ENCODE results near the gene SRSF3. TPM values are rescaled to one million over a fixed set of nuclear protein-coding genes. Genes with fewer than 3 reads are reported as not detected.
"Not testable (repeated sequence)": the region's sequence is repeated elsewhere in the genome, so short reads cannot be mapped to it uniquely, and the experiment has no call there.

Gene SRSF3
- total RNA-seq, 2 donors from 2014 or later: 252 to 372 TPM

- no peaks in the 10 kb centered on the region for H3K4me1 ChIP-seq
- DNase-seq: no peak
- no peak overlapping the region for H3K27ac ChIP-seq
- H3K27me3 ChIP-seq: no peaks in the 10 kb centered on the region
- no peak overlapping the region for H3K4me3 ChIP-seq
- no peaks in the 10 kb centered on the region for H3K36me3 ChIP-seq
- H3K9ac ChIP-seq (ENCODE audit: low read depth in 2 of 2, low read length in 2 of 2): peak overlapping the region in 1 of 2 donors; percentile 28
- intact Hi-C loops (cut with DNase I): no loop called here
- no peak for TF ChIP-seq CTCF (IDR thresholded peaks at IDR 0.05)
- no peaks in the 10 kb centered on the region for H3K9me3 ChIP-seq
These were observed 13.7 kb downstream of the SRSF3 start for GRCh38 chr6:36607683-36608386.

- peak overlapping the region; percentile 4 for H3K27ac ChIP-seq
- H3K9me3 ChIP-seq: no peaks in the 10 kb centered on the region
- DNase-seq: no peak
- intact Hi-C loops (cut with DNase I): no loop called here
- no peak overlapping the region for H3K4me3 ChIP-seq
- no peaks in the 10 kb centered on the region for H3K4me1 ChIP-seq
- H3K27me3 ChIP-seq: no peaks in the 10 kb centered on the region
- peak overlapping the region in 1 of 2 donors; percentile 27 for H3K9ac ChIP-seq (ENCODE audit: low read depth in 2 of 2, low read length in 2 of 2)
- H3K36me3 ChIP-seq: no peaks in the 10 kb centered on the region
- no peak for TF ChIP-seq CTCF (IDR thresholded peaks at IDR 0.05)
These were observed 14.8 kb downstream of the SRSF3 start for GRCh38 chr6:36608788-36609563.

- no peaks in the 10 kb centered on the region for H3K9me3 ChIP-seq
- H3K9ac ChIP-seq (ENCODE audit: low read depth in 2 of 2, low read length in 2 of 2): peak overlapping the region in 1 of 2 donors; percentile 27
- intact Hi-C loops (cut with DNase I): no loop called here
- no peaks in the 10 kb centered on the region for H3K4me1 ChIP-seq
- H3K27me3 ChIP-seq: no peaks in the 10 kb centered on the region
- H3K27ac ChIP-seq: peak overlapping the region; percentile 4
- H3K36me3 ChIP-seq: no peaks in the 10 kb centered on the region
- DNase-seq: no peak
- no peak overlapping the region for H3K4me3 ChIP-seq
- no peak for TF ChIP-seq CTCF (IDR thresholded peaks at IDR 0.05)
These were observed 15.4 kb downstream of the SRSF3 start for GRCh38 chr6:36609582-36609981.

GRCh38 chr6:36610041-36610955 is 16.1 kb downstream of the SRSF3 start:
- intact Hi-C loops (cut with DNase I): loop anchor here (10.0 kb wide), 1 partner anchor 115 kb away; no protein-coding TSS in a partner anchor
- no peaks in the 10 kb centered on the region for H3K9me3 ChIP-seq
- H3K27ac ChIP-seq: no peak overlapping the region
- H3K27me3 ChIP-seq: no peaks in the 10 kb centered on the region
- H3K4me3 ChIP-seq: no peak overlapping the region
- H3K4me1 ChIP-seq: no peaks in the 10 kb centered on the region
- DNase-seq: no peak
- no peak for TF ChIP-seq CTCF (IDR thresholded peaks at IDR 0.05)
- H3K36me3 ChIP-seq: no peaks in the 10 kb centered on the region
- no peak overlapping the region for H3K9ac ChIP-seq (ENCODE audit: low read depth in 2 of 2, low read length in 2 of 2)

- DNase-seq: no peak
- Histone ChIP-seq H3K36me3 (no peaks in the 10 kb centered on the region), H3K4me3 (no peak overlapping the region), H3K27ac (no peak overlapping the region), H3K4me1 (no peaks in the 10 kb centered on the region), H3K9ac (ENCODE audit: low read depth in 2 of 2, low read length in 2 of 2) (no peak overlapping the region), H3K27me3 (no peaks in the 10 kb centered on the region), H3K9me3 (no peaks in the 10 kb centered on the region)
- no peak for TF ChIP-seq CTCF (IDR thresholded peaks at IDR 0.05)
- intact Hi-C loops (cut with DNase I): loop anchor here (10.0 kb wide), 1 partner anchor 114 kb away; no protein-coding TSS in a partner anchor
These were observed 16.8 kb downstream of the SRSF3 start for GRCh38 chr6:36610956-36611336.

- H3K36me3 ChIP-seq; H3K9me3 ChIP-seq; H3K4me3 ChIP-seq; H3K27ac ChIP-seq; DNase-seq; H3K27me3 ChIP-seq; H3K4me1 ChIP-seq; H3K9ac ChIP-seq (ENCODE audit: low read depth in 2 of 2, low read length in 2 of 2): not testable (repeated sequence)
- intact Hi-C loops (cut with DNase I): loop anchor here (10.0 kb wide), 1 partner anchor 113 kb away; no protein-coding TSS in a partner anchor
These were observed 17.5 kb downstream of the SRSF3 start for GRCh38 chr6:36611679-36612078.

All from colonic mucosa (tissue), 4 donors.